ENCODE results near the gene SYNCRIP.
"Not testable (repeated sequence)": the region's sequence is repeated elsewhere in the genome, so short reads cannot be mapped to it uniquely, and the experiment has no call there.

SYNCRIP gene

GRCh38 chr6:85593438-85594196, 49.1 kb downstream of the SYNCRIP start, which contains the start of gene SNX14:
SNX14 (minus strand) TSS chr6:85593858; CDS start chr6:85593718, 140 bp downstream.
- no peak for FAIRE-seq

DNA sequence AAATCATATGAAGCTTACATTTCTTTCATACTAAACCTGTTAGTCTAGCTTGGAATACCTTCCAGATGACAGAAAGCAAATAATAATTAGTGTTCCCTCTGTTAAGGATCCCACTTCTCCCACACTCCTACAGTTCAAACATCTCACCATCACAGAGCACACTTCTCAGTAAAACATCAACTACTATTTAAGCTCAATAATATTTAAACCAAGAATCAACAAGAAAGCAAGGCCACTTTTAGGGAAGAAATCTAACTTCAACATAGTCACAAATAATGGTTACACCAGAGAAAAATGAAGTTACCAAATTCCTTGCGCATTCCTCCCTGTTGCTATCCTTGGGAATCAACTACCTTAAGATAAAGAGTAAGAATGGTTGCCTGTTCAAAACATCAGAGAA, 50.7 kb downstream of the SYNCRIP start:
- no peak for FAIRE-seq

DNA sequence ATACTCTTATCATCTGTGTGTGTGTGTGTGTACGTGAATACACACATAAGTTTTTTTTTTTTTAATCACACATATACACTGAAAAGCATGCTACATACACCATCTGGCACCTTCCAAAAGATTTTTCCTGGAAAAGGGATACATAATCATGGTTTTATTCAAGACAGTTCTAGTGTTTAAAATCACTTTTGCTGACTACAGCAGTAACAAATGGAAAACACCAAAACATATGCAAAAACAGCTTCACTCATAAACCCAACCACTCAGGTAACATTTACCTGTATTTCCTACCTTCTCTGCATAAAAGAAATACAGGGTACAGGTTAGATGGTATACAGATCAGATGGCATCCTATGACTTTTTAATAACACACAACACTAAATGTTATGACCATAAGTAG, 51.5 kb downstream of the SYNCRIP start:
- no peak for FAIRE-seq

DNA sequence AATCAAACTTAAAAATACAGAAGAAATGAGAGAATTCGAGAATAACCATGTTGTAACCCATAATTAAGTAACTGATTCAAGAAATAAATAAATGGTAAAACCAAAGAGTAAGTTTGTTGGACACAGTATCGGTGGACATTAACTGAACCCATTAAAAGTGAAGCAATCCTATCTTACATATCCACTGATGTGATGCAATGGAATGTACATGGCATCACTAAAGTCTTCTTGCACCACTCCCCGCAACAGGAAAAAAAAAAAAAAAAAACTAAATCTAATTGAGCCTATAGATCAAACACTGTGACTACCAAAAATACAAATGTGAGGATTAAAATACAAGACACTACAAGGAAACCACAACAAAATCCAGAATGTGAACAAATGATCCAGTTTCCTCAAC, 56.9 kb downstream of the SYNCRIP start:
- FAIRE-seq: no peak

GRCh38 chr6:85582832-85583231, 59.9 kb downstream of the SYNCRIP start:
- FAIRE-seq: not testable (repeated sequence)

GRCh38 chr6:85581572-85581971, 61.1 kb downstream of the SYNCRIP start:
- no peak for FAIRE-seq

DNA sequence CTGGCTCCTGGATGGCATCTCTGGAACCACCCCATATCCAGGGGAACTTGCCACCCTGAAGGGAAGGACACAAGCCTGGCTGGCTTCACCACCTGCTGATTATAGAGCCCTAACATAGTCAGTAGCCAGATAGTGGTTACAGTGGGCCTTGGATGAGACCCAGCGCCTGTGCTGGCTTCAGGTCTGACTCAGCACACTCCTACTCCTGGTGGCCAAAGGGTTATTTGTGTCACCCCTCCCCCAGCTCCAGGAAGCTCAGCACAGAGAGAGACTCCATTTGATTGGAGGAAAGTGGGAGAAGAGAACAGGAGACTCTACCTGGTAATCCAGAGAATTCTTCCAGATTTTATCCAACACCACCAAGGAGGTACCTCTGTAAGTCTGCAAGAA, 61.8 kb downstream of the SYNCRIP start:
- no peak for FAIRE-seq

DNA sequence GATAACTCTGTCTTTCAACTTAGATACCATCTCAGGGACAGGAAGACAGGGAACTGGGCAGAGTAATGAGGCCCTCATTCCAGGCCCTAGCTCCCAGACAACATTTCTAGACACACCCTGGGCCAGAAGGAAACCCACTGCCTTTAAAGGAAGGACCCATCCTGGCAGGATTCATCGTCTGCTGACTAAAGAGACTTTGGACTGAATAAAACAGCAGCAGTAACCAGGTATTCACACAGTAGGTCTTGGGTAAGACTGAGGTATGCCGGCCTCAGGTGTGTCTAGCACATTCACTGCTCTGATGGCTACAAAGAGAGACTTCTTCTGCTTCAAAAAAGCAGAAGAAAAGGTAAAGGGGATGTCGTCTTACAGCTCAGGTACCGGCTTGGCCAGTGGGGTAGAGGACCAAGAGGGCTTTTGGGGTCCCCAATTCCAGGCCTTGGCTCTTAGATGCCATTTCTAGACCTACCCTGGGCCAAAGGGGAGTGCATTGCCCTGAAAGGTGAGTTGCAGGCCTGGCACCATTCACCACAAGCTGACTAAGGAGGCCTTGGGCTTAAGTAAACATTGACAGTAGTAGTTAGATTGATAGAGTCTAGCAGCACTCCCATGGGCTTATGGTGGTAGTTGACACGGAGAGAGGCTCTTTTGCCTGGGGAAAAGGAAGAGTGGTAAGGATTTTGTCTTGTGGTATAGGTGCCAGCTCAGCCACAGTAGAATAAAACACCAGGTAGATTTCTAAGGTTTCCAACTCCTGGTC, 62.4 kb downstream of the SYNCRIP start:
- no peak for FAIRE-seq

- FAIRE-seq: no peak
Observed at GRCh38 chr6:85579581-85579980, 63.1 kb downstream of the SYNCRIP start.

DNA sequence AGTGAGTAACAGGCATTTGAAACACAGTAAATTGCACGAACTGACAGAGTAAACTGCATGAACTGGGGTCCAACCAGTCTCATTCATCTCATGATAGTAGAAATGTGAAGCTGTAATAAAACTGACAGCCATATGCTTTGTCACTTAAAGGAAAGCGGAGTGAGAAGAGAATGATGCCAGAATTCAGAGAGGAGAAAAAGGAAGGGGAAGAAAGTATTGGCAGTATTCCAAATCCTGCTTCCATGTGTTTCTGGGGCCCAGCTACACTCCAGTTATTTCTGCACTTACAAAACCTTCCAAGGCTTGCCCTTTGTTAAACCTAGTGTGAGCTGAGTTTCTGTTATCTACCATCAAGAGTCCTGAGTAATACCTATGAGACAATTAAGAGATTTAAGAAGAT, 66.2 kb downstream of the SYNCRIP start:
- no peak for FAIRE-seq

- FAIRE-seq: no peak
Observed at GRCh38 chr6:85574932-85575598, 67.6 kb downstream of the SYNCRIP start.

DNA sequence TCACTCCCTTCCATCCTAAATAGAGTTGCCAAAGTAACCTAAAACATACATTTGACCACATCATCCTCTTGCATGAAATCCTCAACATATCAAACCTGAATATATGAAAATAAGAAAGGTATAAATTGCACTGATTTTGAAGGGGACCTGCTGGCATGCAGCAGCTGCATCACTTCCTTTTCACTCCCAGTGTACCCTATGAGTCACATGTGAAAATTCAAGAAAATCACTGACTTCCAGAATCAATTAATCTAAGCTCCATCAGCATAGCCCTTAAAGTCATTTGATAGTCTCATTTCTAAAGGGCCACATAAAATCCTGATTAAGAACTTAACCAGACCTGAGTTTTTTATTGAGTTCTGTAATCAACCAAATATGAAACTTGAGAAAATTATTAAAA, 73.4 kb downstream of the SYNCRIP start:
- FAIRE-seq: no peak

GRCh38 chr6:85568411-85568810, 74.3 kb downstream of the SYNCRIP start:
- FAIRE-seq: no peak

- peak; percentile 50 for FAIRE-seq
Observed at GRCh38 chr6:85565736-85566135, 77.0 kb downstream of the SYNCRIP start.

DNA sequence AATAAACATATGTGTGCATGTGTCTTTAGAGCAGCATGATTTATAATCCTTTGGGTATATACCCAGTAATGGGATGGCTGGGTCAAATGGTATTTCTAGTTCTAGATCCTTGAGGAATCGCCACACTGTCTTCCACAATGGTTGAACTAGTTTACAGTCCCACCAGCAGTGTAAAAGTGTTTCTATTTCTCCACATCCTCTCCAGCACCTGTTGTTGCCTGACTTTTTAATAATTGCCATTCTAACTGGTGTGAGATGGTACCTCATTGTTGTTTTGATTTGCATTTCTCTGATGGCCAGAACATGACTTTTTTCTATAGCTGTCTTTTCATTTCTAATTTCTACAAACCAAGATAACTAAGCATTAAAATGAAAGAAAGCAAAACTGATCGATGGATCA, 78.5 kb downstream of the SYNCRIP start:
- FAIRE-seq: not testable (repeated sequence)
